ENCODE measurements around the gene CAPN15. TPM values are rescaled to one million over a fixed set of nuclear protein-coding genes. Genes with fewer than 3 reads are reported as not detected.

The CAPN15 gene
- total RNA-seq, 2 experiments from 2014 or later = 64.7 to 69.7 TPM

GRCh38 chr16:521381-522210, 5.9 kb upstream of the CAPN15 start:
- ATAC-seq (no peak), DNase-seq (no peak)
- H3K27me3 Mint-ChIP-seq = no peaks in the 10 kb centered on the region
- intact Hi-C loops (cut with DNase I, micrococcal nuclease) = no loop called here
- H3K4me1 Mint-ChIP-seq = peaks cover 21% of the 10 kb centered on the region
- no peak overlapping the region for H3K27ac Mint-ChIP-seq
- ChIA-PET CTCF (no interaction called here), POLR2A (no interaction called here)
- H3K4me3 Mint-ChIP-seq = no peak overlapping the region
- H3K9me3 Mint-ChIP-seq (ENCODE audit: low read depth) = no peaks in the 10 kb centered on the region
- H3K36me3 Mint-ChIP-seq (ENCODE audit: low read depth) = peaks cover 10% of the 10 kb centered on the region

GRCh38 chr16:522320-523096, 5.0 kb upstream of the CAPN15 start:
- Mint-ChIP-seq H3K27ac (no peak overlapping the region), H3K4me3 (no peak overlapping the region), H3K9me3 (ENCODE audit: low read depth) (no peaks in the 10 kb centered on the region), H3K4me1 (peaks cover 21% of the 10 kb centered on the region), H3K36me3 (ENCODE audit: low read depth) (peaks cover 11% of the 10 kb centered on the region), H3K27me3 (no peaks in the 10 kb centered on the region)
- ChIA-PET POLR2A (no interaction called here), CTCF (no interaction called here)
- intact Hi-C loops (cut with DNase I, micrococcal nuclease) = no loop called here
- DNase-seq (no peak), ATAC-seq (no peak)

- H3K27ac Mint-ChIP-seq = peak overlapping the region; percentile 47
- intact Hi-C loops (cut with DNase I, micrococcal nuclease) = no loop called here
- ChIA-PET POLR2A (no interaction called here), CTCF (no interaction called here)
- no peak for DNase-seq
- H3K9me3 Mint-ChIP-seq (ENCODE audit: low read depth) = no peaks in the 10 kb centered on the region
- peaks cover 11% of the 10 kb centered on the region for H3K36me3 Mint-ChIP-seq (ENCODE audit: low read depth)
- no peaks in the 10 kb centered on the region for H3K27me3 Mint-ChIP-seq
- peaks cover 21% of the 10 kb centered on the region for H3K4me1 Mint-ChIP-seq
- no peak overlapping the region for H3K4me3 Mint-ChIP-seq
- no peak for ATAC-seq
Measured at GRCh38 chr16:523097-523741, 4.3 kb upstream of the CAPN15 start.

GRCh38 chr16:524274-525040, 3.1 kb upstream of the CAPN15 start:
- POLR2A ChIA-PET = no interaction called here
- DNase-seq = no peak
- H3K4me3 Mint-ChIP-seq = peak overlapping the region; percentile 81
- H3K27ac Mint-ChIP-seq = peak overlapping the region; percentile 96
- H3K27me3 Mint-ChIP-seq = no peaks in the 10 kb centered on the region
- CTCF ChIA-PET = no interaction called here
- peaks cover 20% of the 10 kb centered on the region for H3K36me3 Mint-ChIP-seq (ENCODE audit: low read depth)
- peaks cover 26% of the 10 kb centered on the region for H3K4me1 Mint-ChIP-seq
- no peak for ATAC-seq
- H3K9me3 Mint-ChIP-seq (ENCODE audit: low read depth) = no peaks in the 10 kb centered on the region
- intact Hi-C loops (cut with DNase I, micrococcal nuclease) = loop anchor here (1.0 to 5.0 kb wide), 11 partner anchors 84 to 1183 kb away; partner anchors contain the start of genes LUC7L (in 2 of the 2), CRAMP1 (in 1 of the 2), IFT140 (in 1 of the 2) and JMJD8 (in 1 of the 2)

GRCh38 chr16:525123-525519, 2.4 kb upstream of the CAPN15 start:
- Mint-ChIP-seq H3K4me3 (peak overlapping the region; percentile 81), H3K4me1 (peaks cover 31% of the 10 kb centered on the region), H3K36me3 (ENCODE audit: low read depth) (peaks cover 25% of the 10 kb centered on the region), H3K9me3 (ENCODE audit: low read depth) (no peaks in the 10 kb centered on the region), H3K27ac (peak overlapping the region; percentile 96), H3K27me3 (no peaks in the 10 kb centered on the region)
- ChIA-PET CTCF (interaction anchor here (0.9 kb wide), 1 partner anchor 133 kb away, joined by 3 read pairs; no protein-coding TSS in a partner anchor), POLR2A (no interaction called here)
- peak; percentile 63 for DNase-seq
- ATAC-seq = peak; percentile 16
- intact Hi-C loops (cut with DNase I, micrococcal nuclease) = loop anchor here (1.0 to 5.0 kb wide), 11 partner anchors 83 to 1182 kb away; partner anchors contain the start of genes LUC7L (in 2 of the 2), CRAMP1 (in 1 of the 2), IFT140 (in 1 of the 2) and JMJD8 (in 1 of the 2)

- H3K36me3 Mint-ChIP-seq (ENCODE audit: low read depth) = peaks cover 25% of the 10 kb centered on the region
- POLR2A ChIA-PET = no interaction called here
- H3K27ac Mint-ChIP-seq = peak overlapping the region; percentile 96
- ATAC-seq = peak; percentile 74
- intact Hi-C loops (cut with DNase I, micrococcal nuclease) = loop anchor here (1.0 to 5.0 kb wide), 12 partner anchors 83 to 1182 kb away; partner anchors contain the start of genes LUC7L (in 2 of the 2), CRAMP1 (in 1 of the 2), IFT140 (in 1 of the 2) and JMJD8 (in 1 of the 2)
- H3K9me3 Mint-ChIP-seq (ENCODE audit: low read depth) = no peaks in the 10 kb centered on the region
- H3K4me1 Mint-ChIP-seq = peaks cover 35% of the 10 kb centered on the region
- CTCF ChIA-PET = interaction anchor here (0.6 to 0.9 kb wide), 5 partner anchors 11 to 219 kb away, joined by 3 to 4 read pairs (median 3); partner anchors contain the start of gene METTL26
- H3K27me3 Mint-ChIP-seq = no peaks in the 10 kb centered on the region
- H3K4me3 Mint-ChIP-seq = peak overlapping the region; percentile 81
- DNase-seq = peak; percentile 90
Measured at GRCh38 chr16:525520-526180, 1.9 kb upstream of the CAPN15 start.

- Mint-ChIP-seq H3K4me1 (peaks cover 35% of the 10 kb centered on the region), H3K4me3 (peak overlapping the region; percentile 81), H3K27ac (peak overlapping the region; percentile 96), H3K27me3 (no peaks in the 10 kb centered on the region), H3K9me3 (ENCODE audit: low read depth) (no peaks in the 10 kb centered on the region), H3K36me3 (ENCODE audit: low read depth) (peaks cover 25% of the 10 kb centered on the region)
- ChIA-PET POLR2A (no interaction called here), CTCF (interaction anchor here (0.6 to 0.9 kb wide), 6 partner anchors 12 to 220 kb away, joined by 3 to 4 read pairs (median 3); partner anchors contain the start of gene METTL26)
- DNase-seq (peak; percentile 58), ATAC-seq (no peak)
- intact Hi-C loops (cut with DNase I, micrococcal nuclease) = loop anchor here (1.0 to 5.0 kb wide), 21 partner anchors 43 to 1181 kb away; partner anchors contain the start of genes METTL26 (in 2 of the 2), AXIN1 (in 1 of the 2), CRAMP1 (in 1 of the 2) and DECR2 (in 1 of the 2)
Measured at GRCh38 chr16:526181-527014, 1.1 kb upstream of the CAPN15 start.

GRCh38 chr16:528111-529011, 849 bp downstream of the CAPN15 start:
- Mint-ChIP-seq H3K27ac (peak overlapping the region; percentile 85), H3K36me3 (ENCODE audit: low read depth) (peaks cover 25% of the 10 kb centered on the region), H3K4me3 (peak overlapping the region; percentile 94), H3K27me3 (no peaks in the 10 kb centered on the region), H3K9me3 (ENCODE audit: low read depth) (no peaks in the 10 kb centered on the region), H3K4me1 (peaks cover 35% of the 10 kb centered on the region)
- ATAC-seq = peak; percentile 1
- ChIA-PET CTCF (interaction anchor here (0.5 to 1.1 kb wide), 5 partner anchors 79 to 335 kb away, joined by 3 to 4 read pairs (median 3); no protein-coding TSS in a partner anchor), POLR2A (interaction anchor here (0.6 kb wide), 1 partner anchor 59 kb away, joined by 7 read pairs; no protein-coding TSS in a partner anchor)
- peak; percentile 62 for DNase-seq
- intact Hi-C loops (cut with DNase I, micrococcal nuclease) = loop anchor here (5.0 kb wide), 8 partner anchors 109 to 1179 kb away; partner anchors contain the start of genes CRAMP1 (in 1 of the 2), IFT140 (in 1 of the 2), JMJD8 (in 1 of the 2) and LUC7L (in 1 of the 2)
